Fibroblast of mammary gland (primary cell): ENCODE measurements around the gene UGGT2.
"Not testable (repeated sequence)": the region's sequence is repeated elsewhere in the genome, so short reads cannot be mapped to it uniquely, and the experiment has no call there.

Experiments
- DNase-seq: peaks from one replicate; pipeline ENCODE4 v3.0.0-alpha.2; 2010; ENCODE audit warnings: low read depth
- H3K4me3 ChIP-seq: 2 replicates; pipeline ENCODE4 v1.5.1; 2011; ENCODE audit warnings: low read depth, mild to moderate bottlenecking, low read length, moderate library complexity; ENCODE audit not compliant: control insufficient read depth
- CTCF ChIP-seq: conservative IDR thresholded peaks from 2 replicates; pipeline ENCODE4 v1.5.1; 2011; ENCODE audit warnings: low read depth, low read length, inconsistent platforms; ENCODE audit not compliant: control insufficient read depth, insufficient read depth

Gene UGGT2

GRCh38 chr13:96075953-96076543 lies 22.8 kb upstream of the UGGT2 start:
- peak; percentile 71 for TF ChIP-seq CTCF
- no peak overlapping the region for H3K4me3 ChIP-seq
- DNase-seq, result peak; percentile 25

GRCh38 chr13:96072392-96072791 lies 19.2 kb upstream of the UGGT2 start:
- no peak for TF ChIP-seq CTCF
- DNase-seq, result no peak
- no peak overlapping the region for H3K4me3 ChIP-seq

- H3K4me3 ChIP-seq, result no peak overlapping the region
- TF ChIP-seq CTCF, result no peak
- no peak for DNase-seq
Measured at GRCh38 chr13:96071504-96071903, 18.3 kb upstream of the UGGT2 start.

- DNase-seq, result no peak
- no peak overlapping the region for H3K4me3 ChIP-seq
- no peak for TF ChIP-seq CTCF
Measured at GRCh38 chr13:96068729-96069128, 15.5 kb upstream of the UGGT2 start.

- no peak for DNase-seq
- no peak overlapping the region for H3K4me3 ChIP-seq
- TF ChIP-seq CTCF, result no peak
Measured at GRCh38 chr13:96065849-96066248, 12.6 kb upstream of the UGGT2 start.

- peak overlapping the region; percentile 87 for H3K4me3 ChIP-seq
- TF ChIP-seq CTCF, result no peak
- peak; percentile 82 for DNase-seq
Measured at GRCh38 chr13:96052656-96053002, 572 bp downstream of the UGGT2 start.

- not testable (repeated sequence) for DNase-seq
- H3K4me3 ChIP-seq, result peak overlapping the region; percentile 87
Measured at GRCh38 chr13:96051946-96052345, 1.3 kb downstream of the UGGT2 start.

GRCh38 chr13:96051491-96051890 lies 1.7 kb downstream of the UGGT2 start:
- not testable (repeated sequence) for H3K4me3 ChIP-seq

GRCh38 chr13:96050955-96051354 lies 2.2 kb downstream of the UGGT2 start:
- DNase-seq, result not testable (repeated sequence)

More at GRCh38 chr13:96051491-96051890, 1.7 kb downstream of the UGGT2 start:
- DNase-seq, result not testable (repeated sequence)

GRCh38 chr13:96046449-96047126 lies 6.6 kb downstream of the UGGT2 start:
- not testable (repeated sequence) for H3K4me3 ChIP-seq, DNase-seq

More at GRCh38 chr13:96050955-96051354, 2.2 kb downstream of the UGGT2 start:
- H3K4me3 ChIP-seq, result not testable (repeated sequence)
